Right lobe of liver (tissue), 6 donors: Measurements from ENCODE around the gene NOCT. TPM values are rescaled to one million over a fixed set of nuclear protein-coding genes. Genes with fewer than 3 reads are reported as not detected.

Experiments used
- ATAC-seq, 4 donors: fragments of 200-7000 bp; cut with Tn5 transposase; one replicate each; pipeline ENCODE4 v1.9.1; 2020; ENCODE audit warnings: mild to moderate bottlenecking in 4 of 4, moderate library complexity in 4 of 4
- DNase-seq, 3 donors: peaks; one replicate each; pipeline ENCODE4 v3.0.0-alpha.2; 2020
- H3K27ac ChIP-seq, 3 donors: fragments of 200-600 bp; one replicate each; pipeline ENCODE4 v1.8.0; 2022
- H3K27me3 ChIP-seq, 2 donors: fragments of 200-600 bp; one replicate each; pipeline ENCODE4 v1.8.0; 2022
- H3K36me3 ChIP-seq, 4 donors: fragments of 200-600 bp; sonication (generic) in 1 of 4; one replicate each; pipeline versions ENCODE4 v1.5.1 to v1.8.0; 2017 to 2022; ENCODE audit warnings: control low read depth in 1 of 4
- H3K4me1 ChIP-seq, 4 donors: fragments of 200-600 bp; sonication (generic) in 1 of 4; one replicate each; pipeline versions ENCODE4 v1.5.1 to v1.8.0; 2017 to 2022; ENCODE audit warnings: control low read depth in 1 of 4
- H3K4me3 ChIP-seq, 3 donors: fragments of 200-600 bp; one replicate each; pipeline ENCODE4 v1.8.0; 2022
- H3K9me3 ChIP-seq, 4 donors: fragments of 200-600 bp; sonication (generic) in 1 of 4; one replicate each; pipeline versions ENCODE4 v1.5.1 to v1.8.0; 2017 to 2022; ENCODE audit warnings: control low read depth in 1 of 4
- CTCF ChIP-seq, 4 donors: fragments of 200-600 bp in 3 of 4; fragments of 450-650 bp in 1 of 4; IDR thresholded peaks; one replicate each; pipeline versions ENCODE4 v1.5.1 to v1.8.0; 2016 to 2022; ENCODE audit warnings: antibody characterized with exemption in 4 of 4, mild to moderate bottlenecking in 2 of 4
- POLR2A ChIP-seq: fragments of 450-650 bp; IDR thresholded peaks from one replicate; pipeline ENCODE4 v1.6.1; 2017; ENCODE audit warnings: antibody characterized with exemption, mild to moderate bottlenecking
- WGBS: methylation state at CpG from one replicate; pipeline ENCODE4 v1.1.6; 2018; ENCODE audit warnings: low coverage, low lambda C conversion rate; ENCODE audit not compliant: insufficient coverage; ENCODE audit errors: missing lambda C conversion rate; 5-methylcytosine and 5-hydroxymethylcytosine counted together
- intact Hi-C, 2 donors: fragments of 100-400 bp; cut with DNase I; formaldehyde crosslinking; loops; one replicate each; pipeline versions ENCODE4 v1.11.2 to v1.14.1; 2022
- total RNA-seq, 6 experiments: library from RNA; depleted of rRNA in 2 of 6; stranded (reverse); fragments of >200 nt in 2 of 6; fragmentation: NEBNext Ultra II Directional in 3 of 6; extraction: Animal tissue kit (Norgen Biotek cat#: 25700) in 3 of 6; gene quantifications; one replicate each; pipeline versions ENCODE4 v1.1.0 to v1.2.4, GENCODE V29; 2016 to 2023
- donor health status: DM: no; HTN: yes; CAD: no.
- donor health status: DM: no; HTN: no; CAD: no.
- donor health status: DM: no; HTN: no; CAD: no.
- donor health status: DM: no; HTN: yes; CAD: no.
- donor health status: DM: no; HTN: yes; CAD: no.

The NOCT gene
- total RNA-seq, 6 experiments from 2014 or later, result 3.5 to 20.5 (median 9.7) TPM

- no peaks in the 10 kb centered on the region for H3K9me3 ChIP-seq
- 14% methylated on average over 4 of the region's 4 CpGs for WGBS
- TF ChIP-seq POLR2A (no peak), CTCF (IDR thresholded peaks at IDR 0.05) (peak; percentile 38 to 48 (median 44))
- H3K36me3 ChIP-seq, result no peaks in the 10 kb centered on the region
- intact Hi-C loops, result no loop called here
- DNase-seq (peak in 1 of 3 donors; percentile 55), ATAC-seq (peak; percentile 92 to 98 (median 96))
- peaks cover 0 to 11% (median 0%) of the 10 kb centered on the region in 4 donors for H3K4me1 ChIP-seq
- no peak overlapping the region for H3K4me3 ChIP-seq
- peak overlapping the region; percentile 49 to 80 (median 58) for H3K27ac ChIP-seq
- no peaks in the 10 kb centered on the region for H3K27me3 ChIP-seq
These were observed 33.6 kb upstream of the NOCT start for GRCh38 chr4:138981930-138982390.

GRCh38 chr4:138982754-138983153 is 32.8 kb upstream of the NOCT start:
- 96% methylated on average over 5 of the region's 7 CpGs for WGBS
- no peak for DNase-seq
- no peak for ATAC-seq
- Histone ChIP-seq H3K4me3 (no peak overlapping the region), H3K27me3 (no peaks in the 10 kb centered on the region), H3K36me3 (no peaks in the 10 kb centered on the region), H3K27ac (peak overlapping the region; percentile 49 to 80 (median 58)), H3K9me3 (no peaks in the 10 kb centered on the region), H3K4me1 (peaks cover 0 to 11% (median 0%) of the 10 kb centered on the region in 4 donors)
- intact Hi-C loops, result no loop called here
- no peak for TF ChIP-seq POLR2A
- no peak for TF ChIP-seq CTCF (IDR thresholded peaks at IDR 0.05)

DNA sequence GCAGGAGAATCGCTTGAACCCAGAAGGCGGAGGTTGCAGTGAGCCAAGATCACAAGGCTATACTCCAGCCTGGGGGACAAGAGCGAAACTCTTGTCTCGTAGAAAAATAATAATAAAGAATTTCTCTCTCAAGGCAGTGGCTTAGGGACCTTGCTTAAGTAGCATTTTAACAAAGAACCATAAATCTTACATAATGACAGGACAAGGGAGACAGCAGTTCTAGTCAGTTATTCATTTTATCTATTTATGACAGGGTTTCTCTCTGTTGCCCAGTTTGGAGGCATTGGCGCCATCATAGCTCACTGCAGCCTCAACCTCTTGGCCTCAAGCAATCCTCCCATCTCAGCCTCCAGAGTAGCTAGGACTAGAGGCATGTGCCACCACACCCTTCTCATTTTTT is 31.9 kb upstream of the NOCT start:
- Histone ChIP-seq H3K4me1 (peaks cover 0 to 11% (median 0%) of the 10 kb centered on the region in 4 donors), H3K4me3 (no peak overlapping the region), H3K27ac (no peak overlapping the region), H3K36me3 (no peaks in the 10 kb centered on the region), H3K9me3 (no peaks in the 10 kb centered on the region), H3K27me3 (no peaks in the 10 kb centered on the region)
- WGBS, result 91% methylated on average over 4 of the region's 5 CpGs
- no peak for DNase-seq
- no peak for TF ChIP-seq POLR2A
- TF ChIP-seq CTCF (IDR thresholded peaks at IDR 0.05), result no peak
- intact Hi-C loops, result no loop called here
- no peak for ATAC-seq

DNA sequence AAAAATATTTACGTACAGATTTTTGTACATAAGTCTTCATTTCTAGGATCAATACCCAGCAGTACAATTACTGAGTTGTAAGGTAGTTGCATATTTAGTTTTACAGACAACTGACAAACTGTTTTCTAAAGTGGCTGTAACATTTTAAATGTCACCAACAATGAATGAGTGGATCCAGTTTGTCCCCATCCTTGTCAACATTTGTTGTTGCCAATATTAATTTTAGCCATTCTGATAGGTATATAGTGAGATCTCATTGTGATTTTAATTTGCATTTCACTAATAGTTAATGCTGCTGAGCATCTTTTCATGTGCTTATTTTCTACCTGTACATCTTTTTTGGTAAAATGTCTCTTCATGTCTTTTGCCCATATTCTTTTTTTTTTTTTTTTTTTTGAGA is 30.9 kb upstream of the NOCT start:
- Histone ChIP-seq H3K36me3 (no peaks in the 10 kb centered on the region), H3K9me3 (no peaks in the 10 kb centered on the region), H3K4me1 (peaks cover 0 to 11% (median 0%) of the 10 kb centered on the region in 4 donors), H3K27me3 (no peaks in the 10 kb centered on the region), H3K4me3 (no peak overlapping the region), H3K27ac (no peak overlapping the region)
- ATAC-seq (no peak), DNase-seq (no peak)
- intact Hi-C loops, result no loop called here
- WGBS, result 80% methylated on average over 1 of the region's 1 CpG
- TF ChIP-seq POLR2A, result no peak

GRCh38 chr4:138992676-138993075 is 22.9 kb upstream of the NOCT start:
- no CpG with 5 or more reads among the region's 2 CpGs for WGBS

More at GRCh38 chr4:138992676-138993075, 22.9 kb upstream of the NOCT start:
- Histone ChIP-seq H3K4me1 (no peaks in the 10 kb centered on the region), H3K36me3 (no peaks in the 10 kb centered on the region), H3K27me3 (no peaks in the 10 kb centered on the region), H3K27ac (no peak overlapping the region), H3K9me3 (no peaks in the 10 kb centered on the region), H3K4me3 (no peak overlapping the region)
- ATAC-seq, result no peak
- DNase-seq, result no peak
- TF ChIP-seq CTCF (IDR thresholded peaks at IDR 0.05), result no peak
- no peak for TF ChIP-seq POLR2A
- intact Hi-C loops, result no loop called here
